Spleen (tissue), 11 donors: ENCODE data around the gene OGDH. TPM values are rescaled to one million over a fixed set of nuclear protein-coding genes. Genes with fewer than 3 reads are reported as not detected.

Source experiments
- DNase-seq: peaks from one replicate; pipeline ENCODE4 v3.0.0-alpha.2; 2020
- H3K27ac ChIP-seq, 8 donors: fragments of 200-600 bp; sonication (generic) in 7 of 8; 1 replicate in 4 of 8; 2 replicates in 4 of 8; pipeline versions ENCODE4 v1.5.0 to v1.8.0; 2016 to 2021; ENCODE audit warnings: inconsistent platforms in 4 of 8, mild to moderate bottlenecking in 4 of 8, moderate library complexity in 1 of 8
- H3K27me3 ChIP-seq, 7 donors: fragments of 200-600 bp; sonication (generic) in 6 of 7; replicated peaks in 1 of 7; 1 replicate in 4 of 7; 2 replicates in 3 of 7; pipeline versions ENCODE4 v1.5.0 to v1.8.0; 2016 to 2021; ENCODE audit warnings: inconsistent platforms in 3 of 7, mild to moderate bottlenecking in 1 of 7
- H3K36me3 ChIP-seq, 6 donors: fragments of 200-600 bp; sonication (generic) in 5 of 6; 1 replicate in 4 of 6; 2 replicates in 2 of 6; pipeline versions ENCODE4 v1.5.0 to v1.8.0; 2016 to 2021; ENCODE audit warnings: inconsistent platforms in 2 of 6
- H3K4me1 ChIP-seq, 6 donors: fragments of 200-600 bp; sonication (generic) in 5 of 6; 1 replicate in 3 of 6; 2 replicates in 3 of 6; pipeline versions ENCODE4 v1.5.0 to v1.8.0; 2016 to 2021; ENCODE audit warnings: inconsistent platforms in 3 of 6
- H3K4me3 ChIP-seq, 8 donors: fragments of 200-600 bp; sonication (generic) in 7 of 8; 1 replicate in 4 of 8; 2 replicates in 4 of 8; pipeline versions ENCODE4 v1.5.0 to v1.8.0; 2016 to 2021; ENCODE audit warnings: inconsistent platforms in 4 of 8, mild to moderate bottlenecking in 4 of 8, moderate library complexity in 2 of 8
- H3K9me3 ChIP-seq, 8 donors: fragments of 200-600 bp; sonication (generic) in 7 of 8; 1 replicate in 4 of 8; 2 replicates in 4 of 8; pipeline versions ENCODE4 v1.5.0 to v1.8.0; 2016 to 2021; ENCODE audit warnings: inconsistent platforms in 4 of 8
- CTCF ChIP-seq, 11 experiments: fragments of 200-600 bp in 7 of 11; fragments of 450-650 bp in 4 of 11; sonication (generic) in 4 of 11; IDR thresholded peaks in 8 of 11; conservative IDR thresholded peaks in 3 of 11; 1 replicate in 7 of 11; 2 replicates in 4 of 11; pipeline versions ENCODE4 v1.4.0 to v1.8.0; 2016 to 2021; ENCODE audit warnings: antibody characterized with exemption in 11 of 11, inconsistent platforms in 4 of 11, mild to moderate bottlenecking in 1 of 11
- POLR2A ChIP-seq, 3 donors: fragments of 450-650 bp; IDR thresholded peaks; one replicate each; pipeline ENCODE4 v1.5.1; 2017; ENCODE audit warnings: antibody characterized with exemption in 3 of 3, mild to moderate bottlenecking in 1 of 3
- POLR2AphosphoS5 ChIP-seq, 3 donors: sonication (generic); formaldehyde crosslinking; IDR thresholded peaks; one replicate each; pipeline ENCODE4 v1.5.1; 2017; ENCODE audit warnings: antibody characterized with exemption in 3 of 3
- WGBS, 5 donors: extraction: QIAGEN DNeasy Blood & Tissue Kit in 3 of 5; methylation state at CpG; one replicate each; pipeline versions ENCODE4 v1.1.5 to v1.1.7; 2013 to 2018; 5-methylcytosine and 5-hydroxymethylcytosine counted together
- intact Hi-C: fragments of 100-400 bp; cut with DNase I; formaldehyde crosslinking; loops from one replicate; pipeline ENCODE4 v1.15.0; 2023; ENCODE audit warnings: low total_unique reads
- polyA plus RNA-seq, 3 donors: library from polyadenylated mRNA; stranded (reverse); fragments of 200-250 nt; gene quantifications; one replicate each; pipeline ENCODE4 v1.2.1, GENCODE V29; 2013
- total RNA-seq, 7 donors: library from RNA; depleted of rRNA in 3 of 7; stranded (reverse); fragments of >200 nt in 3 of 7; fragmentation: NEBNext Ultra II Directional in 4 of 7; extraction: Animal tissue kit (Norgen Biotek cat#: 25700) in 4 of 7; gene quantifications; one replicate each; pipeline versions ENCODE4 v1.1.0 to v1.2.1, GENCODE V29; 2016 to 2021
- donor health status: healthy with polysubstance abuse.
- donor health status: DM: no; HTN: no; CAD: no; lungs with moderate emphysema.
- donor health status: DM: no; HTN: no; CAD: no.
- donor health status: Bipolar disorder and iron deficiency.
- donor health status: healthy.
- donor health status: DM: no; HTN: no; CAD: no.
- donor health status: DM: yes; HTN: yes; CAD: no.

Gene OGDH
- total and polyA plus RNA-seq, 10 donors, result 15.7 to 120 (median 86.4) TPM

GRCh38 chr7:44564606-44565005, 41.8 kb upstream of the OGDH start:
- Histone ChIP-seq H3K36me3 (peaks cover 10 to 67% (median 61%) of the 10 kb centered on the region in 6 donors), H3K27ac (no peak overlapping the region), H3K9me3 (no peaks in the 10 kb centered on the region), H3K27me3 (no peaks in the 10 kb centered on the region), H3K4me3 (no peak overlapping the region), H3K4me1 (peaks cover 0 to 21% (median 9%) of the 10 kb centered on the region in 6 donors)
- 93 to 97% (median 94%) methylated on average over 2 of the region's 2 CpGs for WGBS, 5 donors
- intact Hi-C loops, result loop anchor here (10.0 kb wide), 1 partner anchor 330 kb away; no protein-coding TSS in a partner anchor
- DNase-seq, result peak; percentile 42
- TF ChIP-seq POLR2AphosphoS5 (IDR thresholded peaks at IDR 0.05) (no peak), POLR2A (IDR thresholded peaks at IDR 0.05) (no peak), CTCF (IDR thresholded peaks at IDR 0.05 in 8 of 11, conservative IDR thresholded peaks at IDR 0.05 in 3 of 11) (no peak)

- H3K36me3 ChIP-seq, result peaks cover 12 to 73% (median 68%) of the 10 kb centered on the region in 6 donors
- 67 to 82% (median 69%) methylated on average over 9 to 13 of the region's 13 CpGs for WGBS, 5 donors
- intact Hi-C loops, result loop anchor here (10.0 kb wide), 1 partner anchor 330 kb away; no protein-coding TSS in a partner anchor
These were observed 41.2 kb upstream of the OGDH start for GRCh38 chr7:44565097-44565794.

DNA sequence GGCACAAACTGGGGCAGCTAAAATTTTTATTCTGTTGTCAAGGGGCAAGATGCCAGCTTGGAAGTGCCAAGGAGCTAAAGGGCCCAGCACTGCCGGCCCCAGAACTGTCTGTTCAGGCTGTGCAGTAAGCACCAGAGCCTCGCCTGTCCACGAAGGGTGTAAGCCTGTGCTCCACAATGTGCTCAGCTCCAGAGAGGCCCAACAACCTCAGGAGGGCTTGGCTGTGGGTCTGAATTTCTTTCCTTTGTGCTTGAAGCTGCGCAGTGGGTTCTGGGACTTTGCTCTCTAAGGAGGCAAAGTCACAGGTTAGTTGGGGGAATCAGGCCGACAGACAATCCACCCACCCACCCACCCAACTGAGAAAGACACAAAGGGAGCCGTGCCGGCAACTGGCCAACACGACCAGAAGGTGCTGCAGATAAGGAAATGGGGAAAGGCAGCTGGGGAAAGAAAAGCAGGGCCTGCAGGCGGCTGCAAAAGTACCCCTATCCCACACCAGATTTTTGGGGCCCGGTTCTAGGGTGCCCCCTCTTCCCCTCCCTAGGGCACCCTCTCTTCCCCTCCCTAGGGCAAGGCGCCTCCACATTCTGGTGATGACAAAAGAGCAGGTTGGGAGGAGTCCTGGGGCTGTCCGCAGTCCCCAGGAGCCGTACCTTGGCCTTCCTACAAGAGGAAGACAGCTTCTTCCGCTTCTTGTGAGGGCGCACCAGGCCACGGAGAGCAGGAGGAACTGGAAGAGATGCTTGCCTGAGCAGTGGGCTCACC, 40.5 kb upstream of the OGDH start:
- WGBS, 5 donors, result 70 to 81% (median 74%) methylated on average over 13 to 16 of the region's 16 CpGs
- Histone ChIP-seq H3K4me3 (no peak overlapping the region), H3K4me1 (peaks cover 0 to 27% (median 9%) of the 10 kb centered on the region in 6 donors), H3K27ac (peak overlapping the region in 3 of 8 donors; percentile 34 to 57 (median 35)), H3K27me3 (no peaks in the 10 kb centered on the region), H3K9me3 (no peaks in the 10 kb centered on the region), H3K36me3 (peaks cover 17 to 81% (median 75%) of the 10 kb centered on the region in 6 donors)
- TF ChIP-seq POLR2AphosphoS5 (IDR thresholded peaks at IDR 0.05) (no peak), CTCF (IDR thresholded peaks at IDR 0.05 in 8 of 11, conservative IDR thresholded peaks at IDR 0.05 in 3 of 11) (peak in 7 of 11 experiments; percentile 3 to 71 (median 49)), POLR2A (IDR thresholded peaks at IDR 0.05) (no peak)
- intact Hi-C loops, result loop anchor here (10.0 kb wide), 1 partner anchor 331 kb away; no protein-coding TSS in a partner anchor
- DNase-seq, result peak; percentile 71

More at GRCh38 chr7:44565097-44565794, 41.2 kb upstream of the OGDH start:
- H3K4me1 ChIP-seq, result peaks cover 0 to 25% (median 9%) of the 10 kb centered on the region in 6 donors
- peak overlapping the region in 2 of 8 donors; percentile 33 to 57 for H3K27ac ChIP-seq
- peak; percentile 92 for DNase-seq
- H3K4me3 ChIP-seq, result no peak overlapping the region
- TF ChIP-seq CTCF (IDR thresholded peaks at IDR 0.05 in 8 of 11, conservative IDR thresholded peaks at IDR 0.05 in 3 of 11), result peak; percentile 84 to 99 (median 97)
- TF ChIP-seq POLR2AphosphoS5 (IDR thresholded peaks at IDR 0.05), result peak; percentile 60 to 82 (median 63)
- TF ChIP-seq POLR2A (IDR thresholded peaks at IDR 0.05), result no peak
- no peaks in the 10 kb centered on the region for H3K9me3 ChIP-seq
- H3K27me3 ChIP-seq, result no peaks in the 10 kb centered on the region
